Calu3 (cell line): ENCODE measurements around the gene POR. TPM values are rescaled to one million over a fixed set of nuclear protein-coding genes. Genes with fewer than 3 reads are reported as not detected.

Experiments used
- BruUV-seq: library from RNA; stranded (reverse); fragments of 400-500 nt; replicated peaks from 2 replicates; lab custom pipeline; 2021; lab: Mats Ljungman, UMichigan
- CTCF ChIA-PET: fragments of 300-600 bp; sonication (Branson Sonifier 250); formaldehyde crosslinking; loops from one replicate; lab custom pipeline; 2022; ENCODE audit warnings: antibody characterized with exemption; lab: Charles Lee
- DNase-seq: peaks from one replicate; pipeline ENCODE4 v3.0.0; 2022
- H3K27ac Mint-ChIP-seq: one replicate; pipeline ENCODE4 v1.8.0; 2022; ENCODE audit warnings: mixed read lengths; ENCODE audit not compliant: unreplicated experiment
- H3K27me3 Mint-ChIP-seq: one replicate; pipeline ENCODE4 v1.8.0; 2022; ENCODE audit warnings: mixed read lengths; ENCODE audit not compliant: unreplicated experiment
- H3K36me3 Mint-ChIP-seq: one replicate; pipeline ENCODE4 v1.8.0; 2022; ENCODE audit warnings: mild to moderate bottlenecking, moderate library complexity, mixed read lengths; ENCODE audit not compliant: insufficient read depth, unreplicated experiment
- H3K4me1 Mint-ChIP-seq: one replicate; pipeline ENCODE4 v1.8.0; 2022; ENCODE audit warnings: mild to moderate bottlenecking, low read depth, mixed read lengths; ENCODE audit not compliant: unreplicated experiment
- H3K4me3 Mint-ChIP-seq: one replicate; pipeline ENCODE4 v1.8.0; 2022; ENCODE audit warnings: mild to moderate bottlenecking, low read depth, moderate library complexity, mixed read lengths; ENCODE audit not compliant: unreplicated experiment
- H3K9me3 Mint-ChIP-seq: one replicate; pipeline ENCODE4 v1.8.0; 2022; ENCODE audit warnings: low read depth, mixed read lengths; ENCODE audit not compliant: unreplicated experiment
- CTCF ChIP-seq: fragments of 200-600 bp; IDR thresholded peaks from one replicate; pipeline ENCODE4 v1.8.0; 2022; ENCODE audit warnings: antibody characterized with exemption; ENCODE audit not compliant: unreplicated experiment
- intact Hi-C: fragments of 100-400 bp; cut with micrococcal nuclease; formaldehyde crosslinking; loops from one replicate; pipeline ENCODE4 v1.10.0; 2022; ENCODE audit not compliant: unreplicated experiment
- total RNA-seq: library from RNA; stranded (reverse); gene quantifications from 2 replicates; pipeline ENCODE4 v1.2.3, GENCODE V29; 2022

Gene POR
- total RNA-seq, 1 experiment from 2014 or later = 65.8 TPM

- Mint-ChIP-seq H3K4me1 (peaks cover 9% of the 10 kb centered on the region), H3K4me3 (no peak overlapping the region), H3K9me3 (no peaks in the 10 kb centered on the region), H3K27me3 (no peaks in the 10 kb centered on the region), H3K36me3 (peaks cover 11% of the 10 kb centered on the region), H3K27ac (no peak overlapping the region)
- no peak for DNase-seq
- CTCF ChIA-PET = no interaction called here
- no TSS peak for BruUV-seq
- TF ChIP-seq CTCF = no peak
- intact Hi-C loops = no loop called here
These were observed 53.1 kb downstream of the POR start for GRCh38 chr7:75968012-75968411.

- BruUV-seq = no TSS peak
- CTCF ChIA-PET = no interaction called here
- no peak overlapping the region for H3K27ac Mint-ChIP-seq
- intact Hi-C loops = no loop called here
- DNase-seq = no peak
- no peaks in the 10 kb centered on the region for H3K9me3 Mint-ChIP-seq
- peaks cover 12% of the 10 kb centered on the region for H3K36me3 Mint-ChIP-seq
- H3K4me1 Mint-ChIP-seq = peaks cover 9% of the 10 kb centered on the region
- H3K4me3 Mint-ChIP-seq = no peak overlapping the region
- no peak for TF ChIP-seq CTCF
- no peaks in the 10 kb centered on the region for H3K27me3 Mint-ChIP-seq
These were observed 53.6 kb downstream of the POR start for GRCh38 chr7:75968561-75969001.

- Mint-ChIP-seq H3K27ac (no peak overlapping the region), H3K36me3 (peaks cover 16% of the 10 kb centered on the region), H3K9me3 (no peaks in the 10 kb centered on the region), H3K4me1 (peaks cover 9% of the 10 kb centered on the region), H3K4me3 (no peak overlapping the region), H3K27me3 (no peaks in the 10 kb centered on the region)
- no peak for TF ChIP-seq CTCF
- intact Hi-C loops = no loop called here
- CTCF ChIA-PET = no interaction called here
- no TSS peak for BruUV-seq
- DNase-seq = no peak
These were observed 54.2 kb downstream of the POR start for GRCh38 chr7:75969182-75969581.

GRCh38 chr7:75969704-75970498 is 54.9 kb downstream of the POR start:
- Mint-ChIP-seq H3K27ac (no peak overlapping the region), H3K9me3 (no peaks in the 10 kb centered on the region), H3K27me3 (no peaks in the 10 kb centered on the region), H3K4me3 (no peak overlapping the region), H3K36me3 (peaks cover 16% of the 10 kb centered on the region), H3K4me1 (peaks cover 9% of the 10 kb centered on the region)
- no TSS peak for BruUV-seq
- DNase-seq = no peak
- intact Hi-C loops = no loop called here
- TF ChIP-seq CTCF = no peak
- CTCF ChIA-PET = interaction anchor here (0.5 to 1.2 kb wide), 2 partner anchors 10 to 91 kb away, joined by 4 to 5 read pairs; partner anchors contain the start of gene RHBDD2
